Suppressor macrophage (primary cell): Measurements from ENCODE around the gene FGF5.
"Not testable (repeated sequence)": the region's sequence is repeated elsewhere in the genome, so short reads cannot be mapped to it uniquely, and the experiment has no call there.

Experiments used
- DNase-seq, 4 experiments: peaks; one replicate each; pipeline ENCODE4 v3.0.0-alpha.2; 2020 to 2022

The FGF5 gene

GRCh38 chr4:80254114-80254513 lies 12.3 kb upstream of the FGF5 start:
- no peak for DNase-seq

GRCh38 chr4:80255329-80256095 lies 11.0 kb upstream of the FGF5 start:
- no peak for DNase-seq

- no peak for DNase-seq
Measured at GRCh38 chr4:80257851-80258250, 8.6 kb upstream of the FGF5 start.

- DNase-seq = no peak
Measured at GRCh38 chr4:80259012-80259411, 7.5 kb upstream of the FGF5 start.

- no peak for DNase-seq
Measured at GRCh38 chr4:80259817-80260216, 6.6 kb upstream of the FGF5 start.

- DNase-seq = no peak
Measured at GRCh38 chr4:80261989-80262600, 4.4 kb upstream of the FGF5 start.

- DNase-seq = no peak
Measured at GRCh38 chr4:80263541-80264351, 2.7 kb upstream of the FGF5 start.

GRCh38 chr4:80264352-80264647 lies 2.2 kb upstream of the FGF5 start:
- no peak for DNase-seq

- no peak for DNase-seq
Measured at GRCh38 chr4:80264825-80265224, 1.6 kb upstream of the FGF5 start.

- peak in 2 of 4 experiments; percentile 8 to 10 for DNase-seq
Measured at GRCh38 chr4:80265571-80266252, 752 bp upstream of the FGF5 start.

- DNase-seq = peak; percentile 17 to 63 (median 53)
Measured at GRCh38 chr4:80266902-80267380, 477 bp downstream of the FGF5 start.

GRCh38 chr4:80268081-80268823 lies 1.8 kb downstream of the FGF5 start:
- no peak for DNase-seq

GRCh38 chr4:80268936-80269335 lies 2.5 kb downstream of the FGF5 start:
- DNase-seq = no peak

GRCh38 chr4:80270321-80270720 lies 3.9 kb downstream of the FGF5 start:
- DNase-seq = no peak

GRCh38 chr4:80270868-80271267 lies 4.4 kb downstream of the FGF5 start:
- no peak for DNase-seq

GRCh38 chr4:80271801-80272200 lies 5.3 kb downstream of the FGF5 start:
- DNase-seq = no peak

- DNase-seq = no peak
Measured at GRCh38 chr4:80276931-80277330, 10.5 kb downstream of the FGF5 start.

- no peak for DNase-seq
Measured at GRCh38 chr4:80279751-80280150, 13.3 kb downstream of the FGF5 start.

GRCh38 chr4:80286451-80286850 lies 20.0 kb downstream of the FGF5 start:
- no peak for DNase-seq

- DNase-seq = not testable (repeated sequence)
Measured at GRCh38 chr4:80290665-80291064, 24.2 kb downstream of the FGF5 start.

GRCh38 chr4:80294206-80294605 lies 27.7 kb downstream of the FGF5 start:
- DNase-seq = no peak

GRCh38 chr4:80295336-80295735 lies 28.9 kb downstream of the FGF5 start:
- no peak for DNase-seq
